SK-N-SH treated with all-trans-retinoic acid at 6 μM for 48 hours (cell line): ENCODE measurements around the gene NUP153.

Experiments
- ARNTL ChIP-seq: fragments of 450-650 bp; formaldehyde crosslinking; IDR thresholded peaks from 2 replicates; pipeline ENCODE4 v1.5.0; 2020; ENCODE audit warnings: low read depth, mild to moderate bottlenecking, moderate library complexity, borderline replicate concordance
- BACH2 ChIP-seq: fragments of 250-450 bp; sonication (Bioruptor Pico); IDR thresholded peaks from 2 replicates; pipeline ENCODE4 v1.9.0; 2021; ENCODE audit warnings: mild to moderate bottlenecking, borderline replicate concordance
- ESRRG ChIP-seq: fragments of 250-450 bp; sonication (Bioruptor Pico); IDR thresholded peaks from 2 replicates; pipeline ENCODE4 v1.6.1; 2021; ENCODE audit warnings: mild to moderate bottlenecking
- ISL1 ChIP-seq: fragments of 250-450 bp; sonication (Bioruptor Pico); IDR thresholded peaks from 2 replicates; pipeline ENCODE4 v2.1.2; 2022; ENCODE audit warnings: mild to moderate bottlenecking, moderate library complexity
- PATZ1 ChIP-seq: fragments of 250-450 bp; sonication (Bioruptor Pico); IDR thresholded peaks from 2 replicates; pipeline ENCODE4 v1.8.0; 2020; ENCODE audit warnings: mild to moderate bottlenecking, moderate library complexity, borderline replicate concordance
- PPARA ChIP-seq: fragments of 250-450 bp; sonication (Bioruptor Pico); IDR thresholded peaks from 2 replicates; pipeline ENCODE4 v1.5.0; 2020; ENCODE audit warnings: mild to moderate bottlenecking, borderline replicate concordance
- RARB ChIP-seq: fragments of 250-450 bp; sonication (Bioruptor Pico); IDR thresholded peaks from 2 replicates; pipeline ENCODE4 v1.8.0; 2021; ENCODE audit warnings: mild to moderate bottlenecking, moderate library complexity
- SNAI2 ChIP-seq: fragments of 250-450 bp; sonication (Bioruptor Pico); IDR thresholded peaks from 2 replicates; pipeline ENCODE4 v1.5.0; 2020; ENCODE audit warnings: mild to moderate bottlenecking, moderate library complexity
- TOX ChIP-seq: fragments of 250-450 bp; sonication (Bioruptor Pico); IDR thresholded peaks from 2 replicates; pipeline ENCODE4 v1.8.0; 2021; ENCODE audit warnings: mild to moderate bottlenecking, moderate library complexity, borderline replicate concordance
- ZC3H10 ChIP-seq: fragments of 250-450 bp; sonication (Bioruptor Pico); IDR thresholded peaks from 2 replicates; pipeline ENCODE4 v1.5.1; 2021; ENCODE audit warnings: mild to moderate bottlenecking, moderate library complexity
- ZFP3 ChIP-seq: fragments of 250-450 bp; sonication (Bioruptor Pico); IDR thresholded peaks from 2 replicates; pipeline ENCODE4 v1.5.0; 2020; ENCODE audit warnings: mild to moderate bottlenecking, moderate library complexity
- ZFP30 ChIP-seq: fragments of 450-650 bp; formaldehyde crosslinking; IDR thresholded peaks from 2 replicates; pipeline ENCODE4 v1.5.0; 2022; ENCODE audit warnings: mild to moderate bottlenecking, moderate library complexity
- ZNF565 ChIP-seq: fragments of 450-650 bp; formaldehyde crosslinking; conservative IDR thresholded peaks from 2 replicates; pipeline ENCODE4 v1.5.0; 2020; ENCODE audit warnings: low read depth, mild to moderate bottlenecking, moderate library complexity

- TF ChIP-seq ISL1 (CRISPR knock-in tag) (no peak), RARB (no peak), PPARA (CRISPR knock-in tag) (no peak), TOX (CRISPR knock-in tag) (no peak), ZC3H10 (CRISPR knock-in tag) (no peak), ZFP3 (CRISPR knock-in tag) (no peak), BACH2 (CRISPR knock-in tag) (no peak), PATZ1 (CRISPR knock-in tag) (no peak), ZNF565 (CRISPR knock-in tag) (no peak), ZFP30 (CRISPR knock-in tag) (no peak), ARNTL (CRISPR knock-in tag) (no peak), ESRRG (no peak), SNAI2 (no peak)
Observed at GRCh38 chr6:17622144-17622543, 84.6 kb downstream of the NUP153 start.
